Breast epithelium (tissue), 4 donors: ENCODE measurements around the gene SLC4A11. TPM values are rescaled to one million over a fixed set of nuclear protein-coding genes. Genes with fewer than 3 reads are reported as not detected.
A peak's percentile ranks its signal among the peaks of the same experiment; 100 is the strongest.

Experiments
- DNase-seq, 2 donors: peaks; one replicate each; pipeline ENCODE4 v3.0.0-alpha.2; 2019; ENCODE audit warnings: low spot score in 2 of 2
- H3K27ac ChIP-seq, 2 donors: fragments of 200-600 bp; sonication (generic) in 1 of 2; one replicate each; pipeline ENCODE4 v1.5.1; 2016 to 2019; ENCODE audit warnings: mild to moderate bottlenecking in 1 of 2
- H3K27me3 ChIP-seq, 2 donors: fragments of 200-600 bp; sonication (generic) in 1 of 2; one replicate each; pipeline versions ENCODE4 v1.5.1 to v1.6.0; 2017 to 2019; ENCODE audit warnings: control low read depth in 1 of 2, mild to moderate bottlenecking in 1 of 2
- H3K36me3 ChIP-seq: fragments of 200-600 bp; one replicate; pipeline ENCODE4 v1.5.1; 2019
- H3K4me1 ChIP-seq, 2 donors: fragments of 200-600 bp; sonication (generic); one replicate each; pipeline ENCODE4 v1.5.1; 2016 to 2019; ENCODE audit warnings: control low read depth in 1 of 2
- H3K4me3 ChIP-seq, 3 donors: fragments of 200-600 bp; sonication (generic); 1 replicate in 2 of 3; 2 replicates in 1 of 3; pipeline ENCODE4 v1.5.1; 2016 to 2019; ENCODE audit warnings: mild to moderate bottlenecking in 3 of 3, moderate library complexity in 2 of 3
- H3K9me3 ChIP-seq, 2 donors: fragments of 200-600 bp; sonication (generic) in 1 of 2; one replicate each; pipeline ENCODE4 v1.5.1; 2016 to 2019; ENCODE audit warnings: control low read depth in 1 of 2
- CTCF ChIP-seq, 3 donors: fragments of 450-650 bp; IDR thresholded peaks; one replicate each; pipeline ENCODE4 v1.5.1; 2016 to 2017; ENCODE audit warnings: antibody characterized with exemption in 3 of 3, mild to moderate bottlenecking in 3 of 3, moderate library complexity in 3 of 3
- POLR2A ChIP-seq: fragments of 450-650 bp; IDR thresholded peaks from one replicate; pipeline ENCODE4 v1.6.1; 2016; ENCODE audit warnings: antibody characterized with exemption, mild to moderate bottlenecking, moderate library complexity
- POLR2AphosphoS5 ChIP-seq, 3 donors: sonication (generic); formaldehyde crosslinking; IDR thresholded peaks; one replicate each; pipeline ENCODE4 v1.6.1; 2017; ENCODE audit warnings: antibody characterized with exemption in 3 of 3
- intact Hi-C: fragments of 100-400 bp; cut with DNase I; formaldehyde crosslinking; loops from one replicate; pipeline ENCODE4 v1.15.1; 2023; ENCODE audit warnings: low total_unique reads
- total RNA-seq, 3 donors: library from RNA; depleted of rRNA; stranded (reverse); fragments of >200 nt; gene quantifications; one replicate each; pipeline ENCODE4 v1.1.0, GENCODE V29; 2016

SLC4A11 gene
- total RNA-seq, 3 donors from 2014 or later: 0.48 to 4.9 (median 3.1) TPM

GRCh38 chr20:3210346-3210745 is 28.6 kb downstream of the SLC4A11 start:
- H3K4me3 ChIP-seq: peak overlapping the region; percentile 86 to 95 (median 88)
- H3K36me3 ChIP-seq: no peaks in the 10 kb centered on the region
- H3K27ac ChIP-seq: no peak overlapping the region
- TF ChIP-seq POLR2AphosphoS5 (IDR thresholded peaks at IDR 0.05) (no peak), POLR2A (no peak), CTCF (IDR thresholded peaks at IDR 0.05) (no peak)
- H3K9me3 ChIP-seq: no peaks in the 10 kb centered on the region
- H3K27me3 ChIP-seq: no peaks in the 10 kb centered on the region
- intact Hi-C loops: no loop called here
- H3K4me1 ChIP-seq: no peaks in the 10 kb centered on the region
- no peak for DNase-seq

- Histone ChIP-seq H3K4me3 (peak overlapping the region; percentile 86 to 95 (median 88)), H3K27ac (peak overlapping the region in 1 of 2 donors; percentile 92), H3K9me3 (no peaks in the 10 kb centered on the region), H3K27me3 (no peaks in the 10 kb centered on the region), H3K4me1 (no peaks in the 10 kb centered on the region), H3K36me3 (no peaks in the 10 kb centered on the region)
- TF ChIP-seq CTCF (IDR thresholded peaks at IDR 0.05) (no peak), POLR2A (no peak), POLR2AphosphoS5 (IDR thresholded peaks at IDR 0.05) (no peak)
- DNase-seq: no peak
- intact Hi-C loops: no loop called here
Observed at GRCh38 chr20:3209946-3210317, 29.1 kb downstream of the SLC4A11 start.

GRCh38 chr20:3209257-3209945 is 29.6 kb downstream of the SLC4A11 start, which contains the start of gene ITPA:
Gene ITPA, plus strand, starts transcription at chr20:3209498. Its CDS starts 54 bp downstream, at chr20:3209552.
- H3K36me3 ChIP-seq: no peaks in the 10 kb centered on the region
- no peaks in the 10 kb centered on the region for H3K27me3 ChIP-seq
- DNase-seq: no peak
- H3K27ac ChIP-seq: peak within 1 kb of the TSS; percentile 87 to 92
- H3K9me3 ChIP-seq: no peaks in the 10 kb centered on the region
- intact Hi-C loops: no loop called here
- TF ChIP-seq CTCF (IDR thresholded peaks at IDR 0.05) (no peak), POLR2AphosphoS5 (IDR thresholded peaks at IDR 0.05) (no peak), POLR2A (no peak)
- H3K4me1 ChIP-seq: no peaks in the 10 kb centered on the region
- H3K4me3 ChIP-seq: peak within 1 kb of the TSS; percentile 86 to 95 (median 88)

- intact Hi-C loops: no loop called here
- TF ChIP-seq POLR2A: no peak
- TF ChIP-seq CTCF (IDR thresholded peaks at IDR 0.05): no peak
- no peak for TF ChIP-seq POLR2AphosphoS5 (IDR thresholded peaks at IDR 0.05)
- Histone ChIP-seq H3K4me3 (peak overlapping the region; percentile 86 to 95 (median 88)), H3K27me3 (no peaks in the 10 kb centered on the region), H3K9me3 (no peaks in the 10 kb centered on the region), H3K4me1 (no peaks in the 10 kb centered on the region), H3K27ac (peak overlapping the region; percentile 87 to 92), H3K36me3 (no peaks in the 10 kb centered on the region)
- DNase-seq: no peak
Observed at GRCh38 chr20:3208786-3209256, 30.2 kb downstream of the SLC4A11 start.

- H3K9me3 ChIP-seq: no peaks in the 10 kb centered on the region
- peaks cover 11% of the 10 kb centered on the region for H3K36me3 ChIP-seq
- TF ChIP-seq POLR2AphosphoS5 (IDR thresholded peaks at IDR 0.05): peak; percentile 78 to 93 (median 84)
- TF ChIP-seq CTCF (IDR thresholded peaks at IDR 0.05): no peak
- peak; percentile 74 for TF ChIP-seq POLR2A
- H3K4me1 ChIP-seq: peaks cover 0 to 11% of the 10 kb centered on the region in 2 donors
- H3K27me3 ChIP-seq: no peaks in the 10 kb centered on the region
- peak; percentile 80 to 86 for DNase-seq
- intact Hi-C loops: no loop called here
- peak within 1 kb of the TSS; percentile 70 to 83 (median 79) for H3K4me3 ChIP-seq
- H3K27ac ChIP-seq: peak within 1 kb of the TSS; percentile 89 to 91
Observed at GRCh38 chr20:3204124-3204794, 34.7 kb downstream of the SLC4A11 start, which contains the start of gene DDRGK1. Gene DDRGK1, minus strand, starts transcription at chr20:3204682. Its CDS starts 55 bp downstream, at chr20:3204627.
